Activated CD4-positive, CD25-positive, alpha-beta regulatory T cell (primary cell): ENCODE results near the gene MMD2.
"Not testable (repeated sequence)": the region's sequence is repeated elsewhere in the genome, so short reads cannot be mapped to it uniquely, and the experiment has no call there.

Source experiments
- DNase-seq, 4 experiments: peaks; one replicate each; lab custom pipeline; 2025; lab: John Stamatoyannopoulos, UW

Gene MMD2

GRCh38 chr7:4958477-4959301 lies at the start of gene MMD2:
Gene MMD2 (minus strand): TSS chr7:4959187. CDS start chr7:4959017, 170 bp downstream.
- no peak for DNase-seq

GRCh38 chr7:5005066-5005465 lies 46.1 kb upstream of the MMD2 start:
- no peak for DNase-seq

- no peak for DNase-seq
These were observed 42.9 kb upstream of the MMD2 start for GRCh38 chr7:5001911-5002310.

- no peak for DNase-seq
These were observed 42.0 kb upstream of the MMD2 start for GRCh38 chr7:5001003-5001402.

- no peak for DNase-seq
These were observed 40.5 kb upstream of the MMD2 start for GRCh38 chr7:4999369-4999950.

GRCh38 chr7:4998910-4999309 lies 39.9 kb upstream of the MMD2 start:
- DNase-seq, result no peak

GRCh38 chr7:4998244-4998643 lies 39.3 kb upstream of the MMD2 start:
- DNase-seq, result no peak

GRCh38 chr7:4996696-4997222 lies 37.8 kb upstream of the MMD2 start:
- DNase-seq, result no peak

- DNase-seq, result no peak
These were observed 36.5 kb upstream of the MMD2 start for GRCh38 chr7:4995429-4995969.

- DNase-seq, result no peak
These were observed 34.5 kb upstream of the MMD2 start for GRCh38 chr7:4993471-4993870.

GRCh38 chr7:4982741-4983140 lies 23.8 kb upstream of the MMD2 start:
- not testable (repeated sequence) for DNase-seq

GRCh38 chr7:4981295-4981890 lies 22.4 kb upstream of the MMD2 start:
- DNase-seq, result not testable (repeated sequence)

GRCh38 chr7:4975626-4976025 lies 16.6 kb upstream of the MMD2 start:
- not testable (repeated sequence) for DNase-seq

- DNase-seq, result peak; percentile 87 to 94 (median 89)
These were observed 14.8 kb upstream of the MMD2 start for GRCh38 chr7:4973728-4974198.

- DNase-seq, result not testable (repeated sequence)
These were observed 13.5 kb upstream of the MMD2 start for GRCh38 chr7:4972446-4972845.

- no peak for DNase-seq
These were observed 6.5 kb upstream of the MMD2 start for GRCh38 chr7:4965295-4966022.

- DNase-seq, result no peak
These were observed 5.5 kb upstream of the MMD2 start for GRCh38 chr7:4964506-4964905.

- no peak for DNase-seq
These were observed 4.1 kb upstream of the MMD2 start for GRCh38 chr7:4962872-4963775.

- no peak for DNase-seq
These were observed 1.4 kb upstream of the MMD2 start for GRCh38 chr7:4960363-4960762.

GRCh38 chr7:4959893-4960292 lies 906 bp upstream of the MMD2 start:
- no peak for DNase-seq

GRCh38 chr7:4959306-4959705 lies 319 bp upstream of the MMD2 start:
- DNase-seq, result no peak
